ENCODE results near the gene SEMA3B.

The SEMA3B gene

DNA sequence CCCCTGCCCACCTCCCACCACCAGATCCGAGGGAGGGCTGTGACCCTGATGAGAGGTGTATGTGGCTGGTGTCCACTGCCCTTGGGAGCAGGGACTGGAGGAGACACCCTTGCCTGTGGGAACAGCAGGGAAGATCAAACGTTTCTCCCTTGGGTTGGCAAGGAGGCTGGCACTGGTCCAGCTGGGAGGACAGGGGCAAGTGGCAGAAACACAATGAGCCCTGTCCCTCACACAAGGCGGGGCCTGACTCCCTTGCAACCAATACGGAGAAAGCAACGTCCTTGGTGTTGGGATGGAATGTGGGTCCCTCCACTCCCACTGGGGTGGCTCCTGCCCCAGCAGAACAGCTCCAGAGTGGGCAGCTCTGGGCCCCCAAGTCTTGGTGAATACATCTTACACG is 48.4 kb downstream of the SEMA3B start:
- DNase-seq (ENCODE audit: low spot score) = no peak

DNA sequence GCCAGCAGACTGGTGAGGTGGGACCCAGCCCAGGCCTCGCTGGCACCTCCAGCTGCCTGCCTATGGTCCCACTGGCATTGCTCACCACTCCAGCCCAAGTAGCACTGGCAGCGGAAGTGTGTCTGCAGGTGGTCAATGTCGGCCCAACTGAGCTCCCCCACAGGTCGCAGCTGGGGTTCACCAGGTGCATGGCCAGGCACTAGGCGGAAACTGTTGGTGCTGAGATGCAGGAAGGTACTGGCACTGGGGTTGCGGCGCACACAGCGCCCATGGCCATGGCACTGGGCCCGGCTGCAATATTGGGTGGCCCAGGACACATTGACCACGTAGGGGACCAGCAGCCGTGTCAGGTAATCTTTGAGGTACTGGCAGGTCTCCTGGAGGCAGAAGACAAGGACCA is 49.2 kb downstream of the SEMA3B start:
- no peak for DNase-seq (ENCODE audit: low spot score)

DNA sequence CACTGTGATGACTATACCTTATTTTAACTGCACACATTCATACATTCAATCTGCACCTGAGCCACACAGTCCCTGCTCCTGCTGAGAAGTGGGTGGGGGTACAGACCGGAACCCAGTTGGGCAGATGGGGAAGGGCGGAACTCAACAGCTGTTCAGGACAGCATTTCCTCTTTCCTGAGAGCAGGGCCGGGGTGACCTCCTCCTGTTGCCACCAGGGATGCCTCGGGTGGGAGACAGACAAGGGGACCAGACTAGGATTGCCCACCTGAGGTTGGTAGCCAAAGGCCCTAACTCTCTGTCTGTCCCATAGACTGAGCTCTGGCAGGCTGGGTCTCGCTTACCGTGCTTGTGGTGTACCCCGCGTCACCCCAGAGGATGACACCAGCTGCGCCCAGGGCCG is 49.7 kb downstream of the SEMA3B start:
- DNase-seq (ENCODE audit: low spot score) = no peak

DNA sequence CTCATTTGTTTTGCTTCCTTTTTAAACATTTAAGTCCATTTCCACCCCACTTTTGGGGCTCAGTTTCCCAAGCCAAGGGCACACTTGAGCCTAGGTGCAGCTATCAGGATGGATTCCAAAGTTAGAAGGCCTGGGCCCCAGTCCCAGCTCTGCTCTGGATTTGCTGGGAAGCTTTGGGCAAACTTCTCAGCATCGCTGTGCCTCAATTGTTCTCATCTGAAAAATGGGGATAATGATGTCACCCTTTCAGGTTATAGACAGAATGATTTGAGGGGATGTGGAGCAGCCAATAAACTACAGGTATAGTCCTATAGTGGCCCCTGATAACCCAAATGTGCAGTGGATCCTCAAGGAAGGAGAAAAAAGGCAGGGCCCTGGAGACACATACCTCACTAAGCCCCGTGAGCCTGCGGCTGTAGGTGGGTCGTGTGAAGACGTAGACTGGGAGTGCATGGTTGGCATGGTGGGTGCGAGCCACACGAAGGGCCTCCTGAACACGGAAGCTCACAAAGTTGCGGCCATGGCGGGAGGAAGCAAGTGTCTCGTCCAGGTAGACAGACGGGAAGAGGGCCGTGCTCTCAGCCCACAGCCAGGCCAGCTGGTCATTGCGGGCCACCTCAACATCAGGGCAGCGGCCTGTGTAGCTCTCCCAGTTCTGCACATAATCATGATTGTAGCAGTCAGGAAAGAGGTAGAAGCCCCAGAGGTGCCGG is 50.4 kb downstream of the SEMA3B start:
- no peak for DNase-seq (ENCODE audit: low spot score)

DNA sequence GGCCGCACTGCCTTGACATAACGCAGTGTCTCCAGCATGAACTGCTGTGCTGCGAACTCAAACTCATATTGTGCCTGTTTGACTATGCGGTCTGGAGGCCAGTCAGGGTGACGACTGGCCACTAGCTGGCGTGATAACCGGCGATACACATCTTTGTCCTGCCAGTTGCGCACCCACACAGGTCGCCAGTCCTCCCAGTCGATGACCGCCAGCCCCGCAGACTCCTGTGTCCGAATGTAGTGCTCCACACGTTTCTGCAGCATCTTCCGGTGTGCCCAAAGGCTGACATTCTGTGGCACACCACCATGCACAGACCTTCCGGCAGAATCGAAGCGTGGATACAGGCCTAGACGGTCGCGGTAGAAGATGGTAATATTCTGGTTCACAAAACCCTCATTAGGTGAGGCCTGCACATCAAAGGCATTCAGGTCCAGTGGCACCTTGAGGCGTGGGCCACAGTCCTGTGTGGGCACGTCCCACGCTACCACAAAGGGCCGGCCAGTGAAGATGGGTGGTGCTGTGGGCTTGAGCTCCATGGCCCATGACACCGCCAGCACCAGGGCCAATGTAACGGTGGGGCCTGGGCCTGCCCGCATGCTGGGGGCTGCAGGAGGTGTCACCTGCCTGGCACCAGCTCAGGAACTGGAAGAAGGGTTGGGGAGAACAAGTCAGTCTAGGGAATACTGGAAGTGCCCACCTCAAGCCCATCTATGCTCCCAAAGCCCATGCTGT is 51.1 kb downstream of the SEMA3B start:
- no peak for DNase-seq (ENCODE audit: low spot score)

DNA sequence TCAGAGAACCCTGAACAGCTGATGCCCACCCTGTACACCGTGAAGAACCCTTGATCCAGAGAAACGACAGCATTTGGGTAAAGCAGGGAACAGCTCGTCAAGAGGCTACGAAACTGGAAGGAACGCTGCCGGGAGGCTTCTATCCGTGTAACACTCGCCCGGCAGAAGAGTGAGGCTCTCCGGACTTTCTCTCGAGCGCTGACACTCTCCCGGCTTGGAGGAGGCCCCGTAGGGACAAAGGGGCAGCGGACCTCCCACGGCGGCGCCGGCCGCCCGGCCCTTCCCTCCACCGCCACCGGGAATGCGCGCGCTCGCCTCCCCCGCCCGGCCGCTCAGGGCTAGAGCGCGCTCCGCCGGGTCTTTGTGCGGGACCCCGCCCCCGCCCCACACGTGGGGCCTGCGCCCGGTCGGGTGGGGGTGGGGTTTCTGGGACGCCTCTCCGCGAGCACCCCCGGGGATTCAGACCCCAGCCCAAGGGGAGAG is 51.9 kb downstream of the SEMA3B start:
- DNase-seq (ENCODE audit: low spot score) = peak; percentile 89

DNA sequence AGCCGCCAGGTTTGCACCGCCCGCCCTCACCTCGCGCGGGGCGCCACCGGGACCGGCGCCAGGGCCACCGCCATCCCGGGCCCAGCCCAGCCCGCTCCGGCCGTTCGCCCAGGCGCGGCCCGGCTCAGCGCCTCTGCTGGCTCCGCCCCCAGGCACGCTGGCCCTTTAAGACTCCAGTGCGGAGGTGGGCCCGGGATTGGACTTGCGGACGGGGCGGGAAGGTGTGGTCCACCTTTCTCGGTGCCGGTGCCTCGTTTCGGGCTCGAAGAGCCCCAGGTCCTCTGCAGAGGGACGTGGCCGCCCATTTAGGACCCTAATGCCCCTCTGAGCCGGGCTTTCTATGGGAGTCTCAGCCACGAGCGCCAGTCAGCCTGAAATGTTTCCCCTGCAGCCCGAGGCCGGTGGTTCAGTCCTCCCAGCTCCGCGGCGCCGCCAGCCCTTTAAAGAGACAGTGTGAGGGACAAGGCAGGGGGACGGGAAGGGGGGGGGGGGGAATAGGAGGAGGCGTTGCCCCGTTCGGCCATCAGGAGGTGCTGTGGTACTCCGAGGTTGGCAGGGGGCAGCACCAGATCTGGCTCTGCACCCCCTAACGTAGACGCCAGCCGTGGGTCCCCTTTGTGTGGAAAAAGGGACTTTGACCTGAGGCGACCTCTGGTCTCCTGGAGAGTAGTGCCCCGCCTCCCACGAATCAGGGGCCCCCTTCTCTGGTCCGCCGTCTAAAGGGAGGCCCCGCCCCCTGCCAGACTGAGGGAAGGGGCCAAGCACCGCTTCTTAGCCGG is 52.6 kb downstream of the SEMA3B start:
- DNase-seq (ENCODE audit: low spot score) = peak; percentile 94

DNA sequence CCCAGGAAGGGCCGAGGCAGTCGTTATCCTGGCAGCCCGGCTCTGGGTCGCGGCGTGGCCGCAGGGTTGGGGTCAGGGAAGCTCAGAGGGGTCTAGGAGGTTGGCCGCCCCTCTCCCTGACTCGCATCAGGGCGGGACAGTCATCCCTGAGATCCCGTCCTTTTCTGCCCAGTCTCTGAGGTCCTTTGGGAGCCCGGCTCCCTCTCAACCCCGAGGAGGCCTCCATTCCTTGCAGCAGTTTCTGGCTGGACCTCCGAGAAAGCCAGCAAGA is 53.1 kb downstream of the SEMA3B start:
- DNase-seq (ENCODE audit: low spot score) = no peak

DNA sequence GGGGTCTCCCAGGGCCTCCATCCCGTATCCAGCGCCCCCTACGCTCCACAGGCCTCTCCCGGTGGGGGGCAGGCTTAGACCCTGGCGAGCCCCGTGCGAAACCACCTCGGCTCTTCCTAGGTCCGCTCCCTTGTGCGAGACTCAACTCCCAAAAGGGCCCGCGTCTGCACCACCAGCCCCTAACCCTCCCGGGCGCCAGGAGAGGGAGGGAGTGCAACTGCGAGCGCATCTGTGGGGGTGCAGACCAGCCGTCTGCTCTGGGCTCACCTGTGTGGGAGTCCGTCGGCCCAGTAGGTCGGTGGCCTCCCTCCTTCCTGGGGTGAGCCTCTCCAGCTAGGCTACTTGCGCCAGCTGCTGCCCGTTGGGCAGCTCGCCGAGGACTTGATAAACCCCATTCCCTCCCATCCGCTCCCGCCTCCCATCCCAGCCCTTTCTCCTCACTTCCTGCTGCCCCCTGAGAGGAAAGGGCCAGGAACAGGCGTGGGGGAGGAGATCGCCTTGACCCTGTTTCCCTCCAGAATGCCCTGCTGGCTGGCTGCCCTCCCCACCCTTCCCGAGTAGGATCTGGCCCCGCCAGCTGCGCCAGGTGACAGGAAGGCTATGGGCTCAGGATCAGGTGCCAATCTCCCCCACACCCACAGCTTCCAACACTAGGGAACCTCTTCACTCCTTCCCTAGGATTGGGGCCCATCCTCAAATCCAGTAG is 53.6 kb downstream of the SEMA3B start, which contains the start of gene HYAL2:
TSS of gene HYAL2 (minus strand) at position 360 of the 706 bp plus-strand sequence. CDS start 2,256 bp downstream, outside the sequence.
- no peak for DNase-seq (ENCODE audit: low spot score)

DNA sequence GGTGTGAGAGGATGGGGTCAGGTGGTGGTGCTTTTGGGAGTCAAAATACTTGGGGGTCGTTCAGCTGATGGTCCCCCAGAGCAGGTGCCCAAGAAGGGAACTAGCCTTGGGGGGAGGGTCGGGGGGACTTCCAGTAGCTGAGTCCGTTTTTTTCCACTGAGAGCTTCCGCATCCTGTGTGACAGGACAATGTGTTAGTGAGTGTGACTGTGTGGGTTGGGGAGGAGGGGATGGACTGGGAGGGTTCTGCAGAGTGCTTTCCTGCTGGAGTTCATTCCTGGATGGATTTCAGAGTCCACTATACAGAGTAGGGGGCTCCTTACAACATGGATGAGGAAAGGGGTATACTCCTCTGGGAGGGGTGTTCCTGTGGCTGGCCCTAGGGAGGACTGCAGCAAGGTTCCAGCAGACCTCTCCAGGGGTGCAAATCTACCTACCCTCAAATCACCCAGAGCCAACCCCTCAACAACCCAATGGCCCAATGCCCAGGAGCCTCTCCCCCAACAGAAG is 54.2 kb downstream of the SEMA3B start:
- no peak for DNase-seq (ENCODE audit: low spot score)

DNA sequence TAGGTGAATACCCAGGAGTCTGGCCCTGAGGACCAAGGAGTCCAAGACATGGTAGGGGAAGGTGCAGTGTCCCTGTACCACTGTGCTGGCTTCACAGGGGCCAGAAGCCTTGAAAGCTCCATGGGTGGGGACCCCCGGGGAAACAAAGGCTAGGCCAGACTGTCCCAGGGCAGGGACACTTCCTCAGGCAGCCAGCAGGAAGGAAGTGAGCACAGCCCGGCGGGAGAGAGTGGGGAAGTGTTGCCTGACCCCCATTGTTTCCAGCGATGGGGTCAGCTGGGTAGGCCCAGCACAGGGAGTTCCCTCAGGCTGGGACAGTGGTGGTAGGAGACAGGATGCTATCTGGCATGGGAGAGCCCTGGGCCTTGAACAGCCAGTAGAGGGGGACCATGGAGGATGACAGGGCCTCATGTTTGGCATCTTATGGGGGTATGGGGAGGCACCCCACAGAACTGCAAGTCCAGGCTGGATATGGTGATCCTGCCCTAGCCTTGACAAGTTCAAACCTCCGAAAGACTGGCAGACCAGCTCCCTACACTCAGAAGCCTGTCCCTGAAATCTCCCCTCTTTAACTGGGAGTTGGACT is 54.8 kb downstream of the SEMA3B start:
- no peak for DNase-seq (ENCODE audit: low spot score)

DNA sequence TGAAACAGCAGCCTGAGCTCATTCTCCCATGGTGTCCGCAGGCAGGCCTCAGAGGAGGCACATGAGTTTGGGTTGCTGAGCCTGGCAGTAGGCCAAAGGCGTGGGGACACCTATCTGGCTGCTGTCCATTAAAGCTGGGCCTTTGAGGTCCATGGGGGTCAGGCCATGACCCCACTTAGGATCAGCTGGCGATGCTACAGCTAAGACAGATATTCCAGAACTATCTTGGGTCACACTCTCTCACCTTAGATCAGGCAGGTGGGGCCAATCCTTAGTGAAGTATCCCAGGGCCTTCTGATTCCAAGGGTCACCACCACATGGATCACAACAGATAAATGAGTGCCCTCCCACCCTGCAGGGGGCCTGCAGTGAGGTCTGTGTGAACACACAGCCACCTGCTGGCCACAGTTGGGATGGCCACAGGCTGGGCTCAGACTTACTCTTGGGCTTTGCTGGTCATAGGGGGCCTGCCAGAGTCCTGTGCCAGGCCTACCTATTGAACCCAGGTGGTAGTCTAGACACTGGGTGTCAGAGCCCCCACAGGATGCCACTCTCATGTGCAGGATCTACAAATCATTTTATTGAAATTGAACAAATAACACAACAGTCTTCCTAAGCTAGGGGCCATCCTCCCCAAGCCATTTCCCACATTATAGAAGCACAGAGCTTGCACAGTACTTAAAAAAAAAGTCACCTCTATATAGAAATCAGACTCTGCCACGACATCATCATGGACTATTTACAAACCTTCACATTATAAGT is 55.6 kb downstream of the SEMA3B start:
- DNase-seq (ENCODE audit: low spot score) = peak; percentile 78

DNA sequence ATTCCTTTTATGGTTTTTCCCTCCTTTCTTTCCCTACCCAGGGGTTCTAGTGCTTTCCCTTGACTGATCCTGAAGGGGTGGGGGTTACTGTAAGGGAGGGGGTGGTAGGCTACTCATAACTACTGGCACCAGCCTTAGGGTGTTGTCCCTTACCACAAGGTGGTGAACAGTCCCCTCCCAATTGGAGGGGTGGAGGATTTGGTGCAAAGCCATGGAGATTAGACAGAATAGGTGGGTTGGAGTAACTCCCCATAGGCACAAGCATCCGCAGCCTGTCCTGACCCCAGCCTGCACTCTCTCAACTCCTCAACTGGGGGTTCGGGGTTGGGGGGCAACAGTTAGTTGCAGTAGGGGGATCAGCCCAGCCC is 56.1 kb downstream of the SEMA3B start:
- DNase-seq (ENCODE audit: low spot score) = no peak

DNA sequence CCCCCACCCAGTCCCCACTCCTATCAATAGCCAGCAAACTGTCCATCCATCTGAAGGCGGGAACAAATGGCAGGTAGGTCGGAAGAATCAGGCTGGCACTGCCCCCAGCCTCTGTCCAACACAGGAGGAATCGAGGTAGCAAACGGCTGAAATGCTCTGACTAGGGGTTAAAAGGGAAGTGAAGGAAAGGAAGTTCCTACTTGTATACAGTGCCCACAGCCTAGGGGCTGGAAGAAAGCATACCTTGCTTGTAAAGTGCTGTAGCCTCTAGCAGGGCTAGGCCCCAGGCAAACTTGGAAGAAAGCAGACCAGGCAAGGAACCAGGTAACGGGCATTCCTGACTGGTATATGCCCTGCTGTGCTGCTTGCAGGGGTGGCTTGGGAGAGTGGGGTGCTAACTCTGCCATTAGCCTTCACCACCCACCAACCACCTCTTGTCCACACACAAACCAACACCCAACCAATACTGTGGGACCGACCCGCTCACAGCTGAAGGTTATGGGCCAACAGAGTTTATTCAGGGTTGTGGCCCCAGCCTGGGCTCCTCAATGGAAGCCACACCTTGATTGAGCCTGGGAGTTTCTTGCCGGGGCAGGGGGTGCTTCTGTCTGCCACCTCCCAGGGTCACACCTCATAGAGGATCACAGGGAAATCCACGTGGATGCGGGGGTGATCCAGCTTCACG is 56.7 kb downstream of the SEMA3B start:
- DNase-seq (ENCODE audit: low spot score) = no peak

DNA sequence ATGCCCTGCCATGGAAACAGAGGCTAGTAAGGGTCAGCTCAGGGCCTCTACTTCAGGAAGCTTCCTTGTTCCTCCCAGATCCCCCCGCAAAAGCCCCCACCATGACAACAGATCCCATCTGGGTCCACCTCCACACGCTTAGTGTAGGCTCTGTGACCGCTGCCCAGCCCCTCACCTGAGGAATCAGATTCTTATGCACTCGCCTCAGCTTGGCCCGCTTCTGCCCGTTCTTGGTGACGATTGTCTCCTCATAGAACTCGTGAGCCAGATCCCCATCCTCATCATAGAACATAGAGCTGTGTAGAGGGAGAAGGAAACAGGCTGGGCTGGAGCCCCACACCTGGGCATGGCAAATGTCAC is 57.2 kb downstream of the SEMA3B start:
- no peak for DNase-seq (ENCODE audit: low spot score)

DNA sequence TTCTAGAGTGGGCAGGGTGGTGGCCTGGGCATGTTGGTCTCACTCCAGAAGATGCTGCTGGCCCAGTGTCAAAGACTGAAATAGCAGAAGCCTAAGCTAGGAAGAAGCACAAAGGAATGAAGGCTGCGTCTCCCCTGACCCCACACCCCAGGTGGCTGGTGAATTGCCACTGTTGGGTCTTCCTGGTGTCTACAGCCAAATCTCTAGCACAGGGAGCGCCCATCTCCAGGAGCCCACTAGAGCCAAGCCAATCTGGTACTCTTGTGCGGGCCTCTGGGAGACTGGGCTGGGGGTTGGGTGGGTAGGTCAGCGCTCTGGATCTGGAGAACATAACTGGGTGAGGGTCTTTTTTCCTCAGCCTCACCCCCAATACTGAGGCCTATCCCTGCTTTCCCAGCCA is 58.2 kb downstream of the SEMA3B start:
- DNase-seq (ENCODE audit: low spot score) = no peak
